HG03457 (cell line): ENCODE data around the gene MEGF6.

ENCODE experiments used
- ATAC-seq: cut with Tn5 transposase; IDR thresholded peaks from one replicate; pipeline ENCODE4 v1.9.1; 2021; ENCODE audit warnings: moderate number of reproducible peaks; ENCODE audit not compliant: unreplicated experiment

Gene MEGF6

GRCh38 chr1:3610527-3611169, 660 bp downstream of the MEGF6 start:
- ATAC-seq: no peak

GRCh38 chr1:3609769-3610526, 1.4 kb downstream of the MEGF6 start:
- ATAC-seq: no peak

DNA sequence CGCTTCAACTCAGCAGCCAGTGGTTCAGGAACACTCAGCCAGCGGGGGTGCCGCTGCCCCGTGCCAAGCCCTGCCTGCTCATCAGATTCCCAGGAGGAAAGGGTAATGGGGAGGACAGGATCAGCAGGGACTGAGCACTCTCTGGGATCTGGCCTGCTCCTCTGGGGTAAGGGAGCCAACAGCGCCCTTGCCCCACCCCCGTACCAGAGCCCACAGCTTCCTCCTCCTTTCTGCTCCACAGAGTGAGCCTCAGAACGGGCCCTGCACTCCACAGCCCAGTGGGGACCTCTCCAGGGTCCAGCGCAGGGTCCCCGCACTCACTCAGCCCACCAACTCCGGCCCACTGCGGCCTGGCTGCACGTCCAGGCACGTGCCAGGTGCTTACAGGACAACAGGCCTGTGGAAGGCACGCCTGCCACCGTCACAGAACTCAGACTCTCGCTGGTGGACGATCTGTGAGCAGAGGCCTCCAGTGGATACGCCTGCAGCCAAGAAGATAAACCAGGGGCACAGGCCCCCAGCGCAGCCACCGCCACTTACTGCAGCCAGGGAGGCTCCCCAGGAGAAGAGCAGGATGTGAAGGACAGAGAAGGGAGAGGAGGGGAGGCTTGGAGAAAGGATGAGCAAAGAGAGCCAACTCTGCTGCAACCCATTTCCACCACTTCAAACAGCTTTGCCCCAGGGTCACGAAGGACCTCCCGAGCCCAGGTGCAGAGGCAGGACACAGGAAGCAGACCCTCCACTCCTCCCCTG, 2.1 kb downstream of the MEGF6 start:
- no peak for ATAC-seq

DNA sequence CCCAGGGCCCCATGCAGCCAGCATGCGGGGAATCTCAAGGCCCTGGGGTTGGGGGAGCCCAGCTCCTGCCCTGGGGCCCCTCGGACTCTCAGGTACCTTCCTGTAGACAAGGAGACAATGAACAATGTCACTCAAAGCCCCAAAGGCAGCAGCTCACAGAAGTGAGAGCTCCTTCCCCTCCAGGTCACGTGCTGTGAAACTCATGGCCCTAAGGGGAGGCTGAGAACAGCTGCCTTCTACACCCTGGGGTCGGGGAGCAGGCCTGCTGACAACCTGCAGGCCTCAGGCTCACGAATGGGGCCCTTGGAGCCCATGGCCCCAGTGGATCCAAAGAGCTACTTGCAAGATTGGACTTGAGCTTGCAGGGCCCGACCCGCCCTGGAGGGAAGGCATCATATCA, 3.2 kb downstream of the MEGF6 start:
- no peak for ATAC-seq

DNA sequence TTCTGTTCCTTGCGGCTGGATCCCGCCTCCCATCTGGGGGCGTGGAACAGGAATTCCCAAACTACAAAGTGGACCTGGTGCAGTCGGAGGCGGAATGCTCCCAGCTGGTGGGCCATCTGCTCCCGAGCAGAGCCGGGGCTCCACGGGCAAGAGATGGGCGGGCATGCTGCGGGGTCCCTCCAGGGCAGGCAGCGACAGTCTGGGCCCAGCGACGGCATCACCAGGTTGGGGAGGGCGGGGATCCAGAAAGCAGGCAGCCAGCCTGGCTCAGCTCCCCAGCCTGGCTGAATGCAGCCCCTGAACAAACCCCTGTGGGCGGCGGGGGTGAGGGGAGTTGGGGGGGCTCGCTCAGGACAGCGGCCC, 3.6 kb downstream of the MEGF6 start:
- ATAC-seq: no peak

DNA sequence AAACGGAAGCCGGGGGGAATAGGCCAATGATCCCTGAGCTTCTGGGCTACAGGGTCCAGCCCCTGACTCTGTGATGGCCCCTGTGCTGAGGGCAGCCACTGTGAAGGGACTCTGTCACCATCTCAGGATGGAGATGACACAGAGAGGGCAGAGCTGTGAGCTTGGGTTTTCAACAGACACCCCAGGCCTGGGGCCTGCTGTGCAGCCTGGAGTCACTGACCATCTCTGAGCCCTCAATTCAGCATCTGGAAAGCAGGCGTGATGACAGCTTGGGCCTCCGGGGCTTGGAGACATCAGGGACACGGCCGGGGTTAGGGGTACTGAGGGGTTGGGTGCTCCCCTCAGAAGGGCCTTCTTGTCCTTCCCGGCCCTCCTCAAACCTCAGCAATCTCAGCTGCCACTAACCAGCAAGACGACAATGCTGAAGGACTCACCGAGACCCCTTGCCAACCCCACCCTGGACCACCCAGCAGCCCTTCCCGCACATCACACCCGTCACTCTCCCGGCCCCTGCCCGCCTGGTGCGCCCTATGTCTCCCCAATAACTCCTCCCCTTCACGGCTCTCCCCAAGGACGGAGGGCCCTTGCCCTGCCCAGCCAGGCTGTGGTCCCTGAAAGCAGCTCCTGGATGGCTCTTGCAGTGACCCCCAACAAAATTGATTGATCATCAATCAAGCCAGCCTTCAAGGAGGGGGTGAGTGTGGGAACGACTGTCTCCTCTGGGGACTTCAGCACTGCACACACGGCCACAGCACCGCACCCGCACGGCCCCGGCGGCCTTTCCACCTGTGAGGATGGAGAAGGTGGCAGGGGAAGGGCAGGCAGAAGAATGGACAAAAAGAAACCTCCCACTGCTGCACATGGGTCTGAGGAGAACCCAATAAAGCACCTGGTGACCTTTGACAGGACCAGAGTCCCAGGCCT, 4.3 kb downstream of the MEGF6 start:
- ATAC-seq: no peak

GRCh38 chr1:3604997-3605823, 6.1 kb downstream of the MEGF6 start:
- no peak for ATAC-seq

DNA sequence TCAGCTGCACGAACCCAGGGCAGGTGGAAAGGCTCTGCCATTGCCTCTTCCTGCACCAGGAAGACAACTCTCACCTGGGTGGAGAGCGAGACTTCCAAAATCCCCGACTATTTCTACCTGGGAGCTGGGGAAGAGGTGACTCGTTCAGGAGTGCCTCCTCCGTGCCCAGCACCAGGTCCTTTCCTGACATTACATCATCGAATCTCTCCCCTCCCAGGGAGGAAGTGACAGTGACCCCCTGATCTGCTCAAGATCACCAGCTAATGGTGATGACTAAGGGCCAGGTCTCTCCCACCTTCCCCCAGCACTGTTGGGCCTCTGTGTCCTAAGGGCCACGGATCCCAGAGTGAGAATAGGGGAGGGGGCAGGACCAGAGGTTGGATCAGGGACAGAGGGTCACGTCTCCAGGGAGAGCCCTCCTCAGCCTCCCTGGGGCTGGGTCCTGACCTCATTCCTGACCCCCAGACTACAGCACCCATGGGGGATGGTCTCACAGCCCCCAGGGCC, 6.8 kb downstream of the MEGF6 start:
- ATAC-seq: no peak

DNA sequence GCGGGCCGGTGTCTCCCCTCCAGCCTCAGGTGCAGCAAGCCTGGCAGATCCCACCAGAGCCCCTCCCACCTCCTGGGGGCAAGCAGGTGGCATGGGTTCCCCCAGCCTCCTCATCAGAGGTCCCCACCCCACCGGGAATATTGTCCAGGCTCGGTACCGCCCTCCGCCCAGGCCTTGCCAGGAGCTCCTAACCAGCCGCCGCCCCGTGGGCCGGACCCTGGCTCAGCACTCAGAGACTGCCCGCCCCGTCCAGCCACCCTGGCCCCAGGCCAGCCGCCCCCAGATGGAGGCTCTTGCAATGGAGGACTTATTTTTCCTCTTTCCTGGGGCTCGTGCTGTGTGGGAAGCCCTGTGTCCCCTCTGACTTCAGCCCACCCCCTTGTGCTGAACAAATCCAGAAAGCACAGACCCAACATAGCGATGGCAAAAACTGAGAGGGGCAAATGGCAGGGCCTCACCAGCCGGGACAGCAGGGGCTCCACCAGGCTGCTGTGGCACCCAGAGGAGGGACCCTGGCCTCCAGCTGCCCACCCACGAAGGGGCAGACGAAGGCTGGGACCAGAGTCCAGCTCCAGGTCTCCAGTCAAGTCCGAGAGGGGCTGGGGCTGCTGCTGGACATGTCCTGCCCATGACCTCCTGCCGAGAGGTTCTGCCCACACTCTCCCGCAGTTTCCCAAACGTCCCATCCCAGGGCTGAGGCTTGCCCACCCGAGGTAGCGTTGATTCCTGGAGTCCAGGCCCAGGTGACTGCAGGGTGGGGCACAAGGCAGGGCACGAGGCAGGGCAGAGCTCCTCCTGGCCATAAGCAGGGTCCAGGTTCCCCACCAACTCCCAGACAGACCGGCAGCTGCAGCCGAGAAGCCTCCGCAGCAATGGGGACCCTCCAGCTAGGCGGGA, 7.5 kb downstream of the MEGF6 start:
- ATAC-seq: no peak

GRCh38 chr1:3603156-3603555, 8.2 kb downstream of the MEGF6 start:
- ATAC-seq: no peak

DNA sequence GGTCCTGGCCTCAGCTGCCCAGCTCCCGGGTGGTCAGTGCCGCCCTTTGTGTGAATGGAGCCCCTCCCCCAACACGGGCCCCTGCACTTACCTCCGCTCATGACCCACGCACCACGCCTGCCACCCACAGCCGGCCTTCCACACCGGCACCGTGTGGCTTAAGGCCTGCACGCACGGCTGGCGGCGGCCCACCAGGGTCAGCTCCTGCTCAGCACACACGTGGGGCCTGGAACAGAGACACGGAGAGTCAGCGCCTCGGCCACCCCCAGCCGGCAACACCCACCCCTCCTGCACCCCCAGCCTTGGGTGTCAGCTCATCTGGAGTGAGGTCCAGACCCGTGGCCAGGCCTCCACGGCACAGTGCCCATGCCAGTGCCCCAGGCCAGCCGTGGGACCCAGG, 8.9 kb downstream of the MEGF6 start:
- ATAC-seq: no peak

DNA sequence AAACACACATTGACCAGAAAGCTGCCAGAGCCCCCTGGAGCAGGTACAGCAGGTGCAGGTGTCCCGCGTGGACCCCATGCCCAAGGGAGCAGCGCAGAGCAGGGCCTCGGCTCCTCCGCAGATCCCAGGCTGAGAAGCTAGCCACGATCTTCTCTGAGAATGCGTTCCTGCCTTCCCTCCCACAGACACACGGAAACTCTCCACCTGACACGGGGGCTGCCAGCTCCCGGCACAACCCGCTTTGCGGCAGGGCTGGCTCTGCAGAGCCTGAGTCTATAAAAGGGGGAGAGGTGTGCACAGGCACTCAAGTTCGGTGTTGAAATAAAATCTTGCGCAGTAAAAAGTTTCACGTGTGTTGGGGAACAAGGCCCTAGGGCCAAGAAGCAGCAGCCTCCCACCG, 9.6 kb downstream of the MEGF6 start:
- ATAC-seq: no peak

DNA sequence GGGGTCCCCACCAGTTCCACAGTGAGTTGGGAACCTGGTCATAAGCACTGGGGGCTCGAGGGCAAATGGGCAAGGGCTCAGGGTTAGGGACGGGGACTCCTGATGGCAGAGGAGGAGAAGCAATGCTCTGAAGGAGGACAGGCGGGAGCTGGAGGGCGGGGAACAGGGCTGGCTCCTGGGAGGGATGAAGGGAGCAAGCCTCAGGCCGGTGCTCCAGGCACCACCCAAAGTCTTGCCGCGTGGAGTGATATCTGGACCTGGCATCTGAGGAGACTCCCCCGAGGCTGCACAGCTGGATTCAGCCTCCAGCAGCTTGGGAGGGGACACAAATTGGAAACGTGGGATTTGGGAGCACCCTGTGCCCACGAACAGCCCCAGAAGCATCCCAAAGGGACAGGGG, 11.0 kb downstream of the MEGF6 start:
- ATAC-seq: no peak

- ATAC-seq: no peak
Measured at GRCh38 chr1:3599816-3600215, 11.5 kb downstream of the MEGF6 start.

- ATAC-seq: no peak
Measured at GRCh38 chr1:3599286-3599811, 12.0 kb downstream of the MEGF6 start.

GRCh38 chr1:3598522-3599285, 12.6 kb downstream of the MEGF6 start:
- no peak for ATAC-seq

- no peak for ATAC-seq
Measured at GRCh38 chr1:3598051-3598491, 13.2 kb downstream of the MEGF6 start.

DNA sequence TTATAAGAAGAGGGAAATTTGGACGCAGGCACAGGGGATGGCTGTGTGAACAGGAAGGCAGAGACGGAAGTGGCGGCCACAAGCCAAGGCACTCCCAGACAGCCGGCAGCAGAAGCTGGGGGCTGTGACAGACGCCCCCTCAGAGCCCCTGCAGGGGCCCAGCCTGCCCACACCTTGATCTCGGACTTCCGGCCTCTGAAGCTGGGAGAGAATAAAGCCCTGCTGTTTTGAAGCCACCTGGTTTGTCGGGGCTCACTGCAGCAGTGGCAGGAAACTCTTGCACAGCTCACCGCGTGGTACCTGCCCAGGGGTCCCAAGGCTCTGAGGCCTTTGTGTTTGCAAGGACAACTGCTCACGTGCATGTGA, 13.7 kb downstream of the MEGF6 start:
- no peak for ATAC-seq
